Activated B cell treated with CpG ODN at 0.5 μM for 24 hours (primary cell): ENCODE data around the gene MIEF1. TPM values are rescaled to one million over a fixed set of nuclear protein-coding genes. Genes with fewer than 3 reads are reported as not detected.

ENCODE experiments used
- ATAC-seq: fragments of 200-7000 bp; cut with Tn5 transposase; one replicate; pipeline ENCODE4 v1.10.0; 2021; ENCODE audit warnings: low read depth, mild to moderate bottlenecking, moderate library complexity
- CTCF ChIA-PET: fragments of 350-600 bp; sonication (Branson Sonifier 250); formaldehyde crosslinking; loops from one replicate; lab custom pipeline; 2021; ENCODE audit warnings: antibody characterized with exemption; lab: Charles Lee
- POLR2A ChIA-PET: fragments of 350-600 bp; sonication (Branson Sonifier 250); formaldehyde crosslinking; loops from one replicate; lab custom pipeline; 2021; ENCODE audit warnings: antibody characterized with exemption; lab: Charles Lee
- DNase-seq: peaks from one replicate; pipeline ENCODE4 v3.0.0; 2022
- H3K27ac Mint-ChIP-seq: one replicate; pipeline ENCODE4 v1.8.0; 2020; ENCODE audit warnings: mixed read lengths
- H3K27me3 Mint-ChIP-seq: one replicate; pipeline ENCODE4 v1.8.0; 2021; ENCODE audit warnings: mixed read lengths
- H3K36me3 Mint-ChIP-seq: one replicate; pipeline ENCODE4 v1.8.0; 2021; ENCODE audit warnings: low read depth, mixed read lengths
- H3K4me1 Mint-ChIP-seq: one replicate; pipeline ENCODE4 v1.8.0; 2021; ENCODE audit warnings: mixed read lengths
- H3K4me3 Mint-ChIP-seq: one replicate; pipeline ENCODE4 v1.8.0; 2020; ENCODE audit warnings: mild to moderate bottlenecking, mixed read lengths
- H3K9me3 Mint-ChIP-seq: one replicate; pipeline ENCODE4 v1.8.0; 2020; ENCODE audit warnings: mixed read lengths
- intact Hi-C: fragments of 100-400 bp; cut with micrococcal nuclease; formaldehyde crosslinking; loops from one replicate; pipeline ENCODE4 v1.15.1; 2024
- total RNA-seq: library from RNA; stranded (reverse); gene quantifications from 2 replicates; pipeline ENCODE4 v1.2.3, GENCODE V29; 2022
- TF ChIP-seq, protein P1 (sequence below): fragments of 200-600 bp; IDR thresholded peaks from one replicate; pipeline ENCODE4 v1.8.0; 2022; ENCODE audit warnings: antibody characterized with exemption, mild to moderate bottlenecking

Gene MIEF1
- total RNA-seq, 1 donor from 2014 or later: 41.3 TPM

DNA sequence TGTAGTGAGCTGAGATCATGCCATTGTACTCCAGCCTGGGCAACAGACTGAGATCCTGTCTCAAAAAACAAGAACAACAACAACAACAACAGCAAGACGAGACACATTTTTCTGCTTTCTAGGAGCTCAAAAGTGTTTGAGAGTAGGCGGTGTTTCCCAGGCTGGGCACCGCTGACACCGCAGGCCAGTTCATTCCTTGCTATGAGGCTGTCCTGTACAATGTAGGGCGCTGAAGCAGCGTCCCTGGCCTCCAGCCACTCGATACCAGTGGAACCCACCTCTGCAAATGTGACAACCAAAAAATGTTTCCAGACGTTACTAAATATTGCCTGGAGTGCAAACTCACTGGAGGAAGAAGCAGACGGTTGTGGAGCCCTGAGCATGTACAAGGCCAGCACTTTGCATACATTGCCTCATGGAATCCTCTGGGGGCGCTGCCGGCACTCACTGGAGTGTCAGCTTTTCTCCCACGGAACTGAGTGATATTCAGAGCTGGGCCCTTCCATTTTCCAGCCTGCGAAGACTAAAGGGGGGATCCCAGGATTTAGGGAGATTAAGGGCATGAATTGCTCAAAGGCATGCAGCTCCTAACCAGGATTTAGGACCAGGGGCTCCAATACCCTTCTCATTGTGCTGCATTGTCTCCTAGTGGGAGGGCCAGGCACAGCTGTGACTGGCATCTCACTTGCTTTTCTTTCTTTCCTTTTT, 5.8 kb upstream of the MIEF1 start:
- Mint-ChIP-seq H3K4me3 (no peak overlapping the region), H3K4me1 (peaks cover 16% of the 10 kb centered on the region), H3K36me3 (no peaks in the 10 kb centered on the region), H3K9me3 (no peaks in the 10 kb centered on the region), H3K27me3 (no peaks in the 10 kb centered on the region), H3K27ac (peak overlapping the region; percentile 41)
- POLR2A ChIA-PET: interaction anchor here (0.6 to 1.6 kb wide), 7 partner anchors 18 to 548 kb away, joined by 3 to 8 read pairs (median 4); partner anchors contain the start of genes ATF4 and TAB1
- CTCF ChIA-PET: interaction anchor here (0.7 to 4.0 kb wide), 17 partner anchors 14 to 542 kb away, joined by 3 to 33 read pairs (median 4); partner anchors contain the start of gene ATF4
- DNase-seq (peak; percentile 33), ATAC-seq (peak; percentile 77)
- TF ChIP-seq, protein P1, sequence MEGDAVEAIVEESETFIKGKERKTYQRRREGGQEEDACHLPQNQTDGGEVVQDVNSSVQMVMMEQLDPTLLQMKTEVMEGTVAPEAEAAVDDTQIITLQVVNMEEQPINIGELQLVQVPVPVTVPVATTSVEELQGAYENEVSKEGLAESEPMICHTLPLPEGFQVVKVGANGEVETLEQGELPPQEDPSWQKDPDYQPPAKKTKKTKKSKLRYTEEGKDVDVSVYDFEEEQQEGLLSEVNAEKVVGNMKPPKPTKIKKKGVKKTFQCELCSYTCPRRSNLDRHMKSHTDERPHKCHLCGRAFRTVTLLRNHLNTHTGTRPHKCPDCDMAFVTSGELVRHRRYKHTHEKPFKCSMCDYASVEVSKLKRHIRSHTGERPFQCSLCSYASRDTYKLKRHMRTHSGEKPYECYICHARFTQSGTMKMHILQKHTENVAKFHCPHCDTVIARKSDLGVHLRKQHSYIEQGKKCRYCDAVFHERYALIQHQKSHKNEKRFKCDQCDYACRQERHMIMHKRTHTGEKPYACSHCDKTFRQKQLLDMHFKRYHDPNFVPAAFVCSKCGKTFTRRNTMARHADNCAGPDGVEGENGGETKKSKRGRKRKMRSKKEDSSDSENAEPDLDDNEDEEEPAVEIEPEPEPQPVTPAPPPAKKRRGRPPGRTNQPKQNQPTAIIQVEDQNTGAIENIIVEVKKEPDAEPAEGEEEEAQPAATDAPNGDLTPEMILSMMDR: peak; percentile 51
- intact Hi-C loops: no loop called here

DNA sequence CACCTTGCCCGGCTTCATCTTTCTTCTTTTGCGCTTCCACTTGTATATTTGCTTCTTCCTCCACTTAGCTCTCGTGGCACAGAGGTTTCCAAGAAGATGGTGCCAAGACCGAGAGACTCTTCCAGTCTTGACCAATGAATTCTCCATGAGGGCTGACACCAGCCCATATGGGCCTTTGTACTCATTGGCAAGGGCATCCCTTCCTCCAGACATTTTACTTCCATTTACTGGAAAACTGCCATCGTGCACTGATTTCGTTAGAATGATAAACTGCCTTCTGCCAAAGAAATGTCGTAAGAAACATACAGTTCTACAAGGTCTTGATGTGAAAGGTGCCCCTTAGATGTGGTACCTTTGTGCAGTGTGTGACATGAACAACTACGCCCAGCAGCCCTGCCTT, 4.7 kb upstream of the MIEF1 start:
- DNase-seq (no peak), ATAC-seq (no peak)
- CTCF ChIA-PET: interaction anchor here (1.2 to 4.0 kb wide), 5 partner anchors 19 to 179 kb away, joined by 3 to 33 read pairs (median 3); no protein-coding TSS in a partner anchor
- POLR2A ChIA-PET: interaction anchor here (0.7 to 1.3 kb wide), 5 partner anchors 8 to 548 kb away, joined by 3 to 5 read pairs (median 3); no protein-coding TSS in a partner anchor
- Mint-ChIP-seq H3K27me3 (no peaks in the 10 kb centered on the region), H3K27ac (no peak overlapping the region), H3K4me1 (peaks cover 24% of the 10 kb centered on the region), H3K9me3 (no peaks in the 10 kb centered on the region), H3K36me3 (peaks cover 2% of the 10 kb centered on the region), H3K4me3 (no peak overlapping the region)
- TF ChIP-seq, protein P1: no peak
- intact Hi-C loops: no loop called here

DNA sequence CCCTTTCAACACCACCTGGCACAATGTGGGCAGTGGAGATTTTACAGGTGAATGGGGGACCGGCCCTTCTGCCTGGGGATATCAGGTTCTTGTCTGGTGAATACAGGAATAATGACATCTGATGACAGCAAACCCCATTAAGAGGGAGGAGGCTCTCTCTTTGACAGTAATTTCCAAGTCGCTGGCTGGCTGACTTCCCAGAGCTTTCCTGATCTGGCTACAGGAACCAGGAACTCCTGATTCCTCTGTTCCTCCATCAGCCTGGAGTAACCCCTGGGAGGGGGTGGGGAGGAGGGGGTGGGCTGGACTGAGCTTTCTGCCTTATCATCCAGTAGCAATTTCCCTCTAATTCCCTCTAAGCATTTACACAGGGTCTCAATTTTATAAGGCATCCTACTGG, 3.7 kb upstream of the MIEF1 start:
- H3K4me1 Mint-ChIP-seq: peaks cover 27% of the 10 kb centered on the region
- TF ChIP-seq, protein P1: no peak

DNA sequence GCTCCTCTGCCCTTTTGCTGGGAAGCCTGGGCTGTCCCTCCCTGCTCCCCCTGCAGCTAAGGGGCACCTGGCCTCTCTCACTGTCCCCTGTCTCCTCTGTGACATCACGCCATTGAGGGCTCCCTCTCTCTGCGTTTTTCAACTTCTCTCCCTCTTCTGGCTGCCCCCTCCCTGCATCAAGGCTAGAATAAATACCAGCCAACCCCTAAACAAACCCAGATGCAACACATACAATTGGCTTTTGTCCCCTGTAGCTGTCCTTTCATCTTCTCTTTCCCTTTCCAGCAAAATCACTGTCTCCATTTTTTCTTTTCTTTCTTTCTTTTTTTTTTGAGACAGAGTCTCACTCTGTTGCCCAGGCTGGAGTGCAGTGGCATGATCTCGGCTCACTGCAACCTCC, 3.3 kb upstream of the MIEF1 start:
- intact Hi-C loops: no loop called here
- DNase-seq: no peak
- TF ChIP-seq, protein P1: no peak
- no peak for ATAC-seq
- Mint-ChIP-seq H3K36me3 (peaks cover 5% of the 10 kb centered on the region), H3K27me3 (no peaks in the 10 kb centered on the region), H3K9me3 (no peaks in the 10 kb centered on the region), H3K4me3 (no peak overlapping the region), H3K4me1 (peaks cover 29% of the 10 kb centered on the region), H3K27ac (no peak overlapping the region)
- ChIA-PET CTCF (interaction anchor here (1.4 to 4.0 kb wide), 2 partner anchors 17 to 180 kb away, joined by 3 to 33 read pairs; no protein-coding TSS in a partner anchor), POLR2A (interaction anchor here (0.7 kb wide), 1 partner anchor 21 kb away, joined by 3 read pairs; the partner anchor contains the start of gene ATF4)

More for the DNA sequence above, 3.7 kb upstream of the MIEF1 start:
- ChIA-PET POLR2A (interaction anchor here (0.7 kb wide), 1 partner anchor 22 kb away, joined by 3 read pairs; the partner anchor contains the start of gene ATF4), CTCF (interaction anchor here (1.2 to 4.0 kb wide), 3 partner anchors 18 to 180 kb away, joined by 3 to 33 read pairs (median 3); no protein-coding TSS in a partner anchor)
- H3K4me3 Mint-ChIP-seq: no peak overlapping the region
- peaks cover 2% of the 10 kb centered on the region for H3K36me3 Mint-ChIP-seq
- no peaks in the 10 kb centered on the region for H3K27me3 Mint-ChIP-seq
- no peak for DNase-seq
- intact Hi-C loops: no loop called here
- no peak for ATAC-seq
- H3K27ac Mint-ChIP-seq: no peak overlapping the region
- H3K9me3 Mint-ChIP-seq: no peaks in the 10 kb centered on the region

DNA sequence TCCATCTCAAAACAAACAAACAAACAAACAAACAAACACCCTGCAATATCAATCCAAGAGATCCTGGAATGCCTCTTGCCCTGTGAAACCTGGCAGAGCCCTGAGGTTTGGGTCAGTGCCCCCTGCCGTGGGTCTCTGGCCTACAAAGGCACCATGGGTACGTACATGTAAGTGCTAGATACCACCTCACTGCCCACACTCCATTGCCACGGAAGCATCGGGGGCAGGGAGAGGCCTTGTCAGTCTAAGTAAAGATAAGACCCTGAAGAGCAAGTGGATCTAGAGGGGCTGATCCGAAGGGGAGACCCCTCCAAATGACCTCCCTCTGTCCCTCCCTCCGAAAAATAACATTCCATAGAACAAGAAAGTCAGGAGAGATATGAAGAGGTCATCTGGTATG, 2.0 kb upstream of the MIEF1 start:
- CTCF ChIA-PET: interaction anchor here (4.4 kb wide), 1 partner anchor 14 kb away, joined by 18 read pairs; no protein-coding TSS in a partner anchor
- H3K27ac Mint-ChIP-seq: no peak overlapping the region
- TF ChIP-seq, protein P1: no peak
- H3K9me3 Mint-ChIP-seq: no peaks in the 10 kb centered on the region
- POLR2A ChIA-PET: interaction anchor here (4.3 kb wide), 1 partner anchor 20 kb away, joined by 86 read pairs; the partner anchor contains the start of gene ATF4
- H3K4me3 Mint-ChIP-seq: no peak overlapping the region
- H3K27me3 Mint-ChIP-seq: no peaks in the 10 kb centered on the region
- ATAC-seq (no peak), DNase-seq (no peak)
- intact Hi-C loops: no loop called here
- H3K36me3 Mint-ChIP-seq: peaks cover 16% of the 10 kb centered on the region
- H3K4me1 Mint-ChIP-seq: peaks cover 34% of the 10 kb centered on the region
